OCI-LY7 (cell line): ENCODE data around the gene RHBDF1. TPM values are rescaled to one million over a fixed set of nuclear protein-coding genes. Genes with fewer than 3 reads are reported as not detected.

ENCODE experiments used
- BruUV-seq: library from RNA; stranded (reverse); fragments of 400-500 nt; replicated peaks from 2 replicates; lab custom pipeline; 2021; lab: Mats Ljungman, UMichigan
- CTCF ChIA-PET: fragments of 300-600 bp; sonication (Branson Sonifier 250); formaldehyde crosslinking; loops from one replicate; lab custom pipeline; 2022; ENCODE audit warnings: antibody characterized with exemption; ENCODE audit not compliant: unreplicated experiment; lab: Charles Lee
- POLR2A ChIA-PET: fragments of 300-600 bp; sonication (Branson Sonifier 250); formaldehyde crosslinking; loops from one replicate; lab custom pipeline; 2022; ENCODE audit warnings: antibody characterized with exemption; lab: Charles Lee
- DNase-seq: peaks from one replicate; pipeline ENCODE4 v3.0.0-alpha.2; 2015; ENCODE audit warnings: low spot score
- H2AFZ ChIP-seq: fragments of 200-600 bp; sonication (generic), shearing (Covaris generic); 2 replicates; pipeline ENCODE4 v1.6.1; 2014; ENCODE audit warnings: mild to moderate bottlenecking, antibody characterized with exemption, low read length, moderate library complexity
- H3K27ac ChIP-seq: fragments of 200-600 bp; sonication (generic); 2 replicates; pipeline ENCODE4 v1.5.1; 2014; ENCODE audit warnings: mixed run types, low read depth, mild to moderate bottlenecking, moderate library complexity, low read length, inconsistent platforms; ENCODE audit not compliant: poor library complexity, severe bottlenecking
- H3K36me3 ChIP-seq: fragments of 200-600 bp; sonication (generic); 2 replicates; pipeline ENCODE4 v1.6.1; 2014; ENCODE audit warnings: mild to moderate bottlenecking, antibody characterized with exemption, low read length, moderate library complexity, mixed read lengths; ENCODE audit not compliant: insufficient read depth
- H3K4me1 ChIP-seq: fragments of 200-600 bp; sonication (generic); 2 replicates; pipeline ENCODE4 v1.5.1; 2014; ENCODE audit warnings: mild to moderate bottlenecking, low read length; ENCODE audit not compliant: insufficient read depth, poor library complexity, severe bottlenecking
- H3K4me2 ChIP-seq: fragments of 200-600 bp; sonication (generic); 2 replicates; pipeline ENCODE4 v1.6.1; 2014; ENCODE audit warnings: mild to moderate bottlenecking, low read length
- H3K4me3 ChIP-seq: fragments of 200-600 bp; sonication (generic); 2 replicates; pipeline ENCODE4 v1.5.1; 2014; ENCODE audit warnings: mild to moderate bottlenecking, low read depth, low read length; ENCODE audit not compliant: poor library complexity, severe bottlenecking
- H3K79me2 ChIP-seq: fragments of 200-600 bp; sonication (generic); 2 replicates; pipeline ENCODE4 v1.6.1; 2016; ENCODE audit warnings: low read depth, mild to moderate bottlenecking, low read length, moderate library complexity, mixed read lengths; ENCODE audit not compliant: insufficient read depth
- H3K9me2 ChIP-seq: fragments of 200-600 bp; sonication (generic); 2 replicates; pipeline ENCODE4 v1.6.1; 2016; ENCODE audit warnings: mild to moderate bottlenecking, low read length, mixed read lengths; ENCODE audit not compliant: insufficient read depth
- H3K9me3 ChIP-seq: fragments of 200-600 bp; sonication (generic); 2 replicates; pipeline ENCODE4 v1.6.1; 2014; ENCODE audit warnings: mild to moderate bottlenecking, mixed run types, low read length, mixed read lengths
- H4K20me1 ChIP-seq: fragments of 200-600 bp; sonication (generic); 2 replicates; pipeline ENCODE4 v1.6.1; 2014; ENCODE audit warnings: mild to moderate bottlenecking, antibody characterized with exemption, low read length, moderate library complexity, mixed read lengths; ENCODE audit not compliant: insufficient read depth
- EZH2phosphoT487 ChIP-seq: fragments of 200-600 bp; sonication (generic); IDR thresholded peaks from 2 replicates; pipeline ENCODE4 v1.6.1; 2018; ENCODE audit warnings: low read depth, borderline replicate concordance, mild to moderate bottlenecking, mixed run types, antibody characterized with exemption, low read length, moderate library complexity, mixed read lengths
- intact Hi-C: fragments of 100-400 bp; cut with micrococcal nuclease; formaldehyde crosslinking; loops from one replicate; pipeline ENCODE4 v1.10.0; 2022; ENCODE audit not compliant: unreplicated experiment
- total RNA-seq, 2 experiments: library from RNA; depleted of rRNA in 1 of 2; stranded (reverse); fragments of >200 nt in 1 of 2; shearing (Covaris generic) in 1 of 2; gene quantifications; 2 replicates each; pipeline ENCODE4 v1.2.3, GENCODE V29; 2014 to 2022
- TF ChIP-seq, protein P1 (sequence below): fragments of 200-600 bp; sonication (generic); conservative IDR thresholded peaks from 2 replicates; pipeline ENCODE4 v1.5.1; 2014; ENCODE audit warnings: mild to moderate bottlenecking, antibody characterized with exemption, low read length, moderate library complexity, mixed read lengths

The RHBDF1 gene
- total RNA-seq, 2 experiments from 2014 or later: 0.13 to 0.68 TPM

DNA sequence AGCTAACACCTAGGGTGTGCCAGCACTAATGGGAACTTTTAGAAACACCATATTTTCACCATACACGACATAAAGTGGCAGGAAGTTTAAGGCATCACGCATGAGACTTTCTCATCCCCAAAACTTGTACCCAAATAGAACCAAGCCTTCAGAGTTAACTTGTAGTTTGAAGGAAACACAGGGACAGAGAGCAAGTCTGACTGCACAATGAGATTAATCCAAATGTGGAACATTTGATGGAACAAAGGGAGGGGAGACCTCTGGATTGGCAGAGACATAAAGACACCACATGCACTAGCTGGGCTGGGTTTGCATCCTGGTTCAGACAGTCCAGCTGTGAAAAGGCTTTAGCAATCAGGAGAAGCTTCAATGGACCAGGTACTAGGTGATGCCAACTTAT lies 41.9 kb upstream of the RHBDF1 start:
- TF ChIP-seq, protein P1, sequence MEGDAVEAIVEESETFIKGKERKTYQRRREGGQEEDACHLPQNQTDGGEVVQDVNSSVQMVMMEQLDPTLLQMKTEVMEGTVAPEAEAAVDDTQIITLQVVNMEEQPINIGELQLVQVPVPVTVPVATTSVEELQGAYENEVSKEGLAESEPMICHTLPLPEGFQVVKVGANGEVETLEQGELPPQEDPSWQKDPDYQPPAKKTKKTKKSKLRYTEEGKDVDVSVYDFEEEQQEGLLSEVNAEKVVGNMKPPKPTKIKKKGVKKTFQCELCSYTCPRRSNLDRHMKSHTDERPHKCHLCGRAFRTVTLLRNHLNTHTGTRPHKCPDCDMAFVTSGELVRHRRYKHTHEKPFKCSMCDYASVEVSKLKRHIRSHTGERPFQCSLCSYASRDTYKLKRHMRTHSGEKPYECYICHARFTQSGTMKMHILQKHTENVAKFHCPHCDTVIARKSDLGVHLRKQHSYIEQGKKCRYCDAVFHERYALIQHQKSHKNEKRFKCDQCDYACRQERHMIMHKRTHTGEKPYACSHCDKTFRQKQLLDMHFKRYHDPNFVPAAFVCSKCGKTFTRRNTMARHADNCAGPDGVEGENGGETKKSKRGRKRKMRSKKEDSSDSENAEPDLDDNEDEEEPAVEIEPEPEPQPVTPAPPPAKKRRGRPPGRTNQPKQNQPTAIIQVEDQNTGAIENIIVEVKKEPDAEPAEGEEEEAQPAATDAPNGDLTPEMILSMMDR: no peak
- TF ChIP-seq EZH2phosphoT487: no peak
- ChIA-PET CTCF (no interaction called here), POLR2A (interaction anchor here (0.5 kb wide), 1 partner anchor 108 kb away, joined by 7 read pairs; no protein-coding TSS in a partner anchor)
- Histone ChIP-seq H2AFZ (no peak overlapping the region), H3K36me3 (peaks cover 55% of the 10 kb centered on the region), H3K4me3 (no peak overlapping the region), H3K79me2 (no peaks in the 10 kb centered on the region), H3K9me2 (no peaks in the 10 kb centered on the region), H3K4me1 (no peaks in the 10 kb centered on the region), H3K27ac (no peak overlapping the region), H3K9me3 (no peaks in the 10 kb centered on the region), H3K4me2 (no peak overlapping the region), H4K20me1 (no peaks in the 10 kb centered on the region)
- intact Hi-C loops: no loop called here
- no TSS peak for BruUV-seq
- no peak for DNase-seq

DNA sequence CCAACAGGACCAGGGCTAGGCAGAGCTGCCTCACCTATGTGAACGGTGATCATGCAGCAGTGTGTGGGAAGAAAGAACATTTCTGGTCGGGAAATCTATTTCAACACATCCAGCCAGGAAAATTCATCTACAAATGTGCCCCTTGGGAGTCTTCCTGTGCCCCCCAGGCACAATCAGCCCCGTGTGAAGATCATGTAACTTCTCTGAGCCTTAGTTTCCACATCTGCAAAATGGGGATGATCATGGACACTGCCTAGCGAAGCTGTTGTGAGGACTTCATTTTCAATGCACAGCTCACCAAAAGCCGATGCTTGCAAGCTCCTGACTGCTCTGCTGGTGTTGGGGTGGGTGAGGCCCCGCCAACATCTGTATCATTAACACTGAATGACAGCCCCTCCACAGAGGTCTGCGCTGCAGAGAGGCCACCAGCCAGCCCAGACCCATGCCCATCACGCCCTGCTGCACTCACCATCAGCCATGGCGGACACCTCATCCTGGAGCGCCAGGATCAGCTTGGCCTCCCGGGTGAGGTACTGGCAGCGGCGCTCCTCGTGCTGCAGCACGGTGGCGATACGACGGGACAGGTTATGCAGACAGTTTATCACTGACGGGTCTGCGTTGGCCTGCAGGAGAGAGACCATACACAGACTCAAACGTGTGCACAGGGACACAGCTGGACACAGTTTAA lies 39.9 kb upstream of the RHBDF1 start:
- no peaks in the 10 kb centered on the region for H4K20me1 ChIP-seq
- no peak for DNase-seq
- peaks cover 50% of the 10 kb centered on the region for H3K36me3 ChIP-seq
- H3K79me2 ChIP-seq: no peaks in the 10 kb centered on the region
- POLR2A ChIA-PET: interaction anchor here (0.6 kb wide), 1 partner anchor 108 kb away, joined by 3 read pairs; no protein-coding TSS in a partner anchor
- H3K9me2 ChIP-seq: no peaks in the 10 kb centered on the region
- H3K4me2 ChIP-seq: no peak overlapping the region
- BruUV-seq: no TSS peak
- TF ChIP-seq EZH2phosphoT487: no peak
- TF ChIP-seq, protein P1: no peak
- CTCF ChIA-PET: no interaction called here
- no peak overlapping the region for H2AFZ ChIP-seq
- H3K4me3 ChIP-seq: no peak overlapping the region
- H3K4me1 ChIP-seq: no peaks in the 10 kb centered on the region
- no peak overlapping the region for H3K27ac ChIP-seq
- intact Hi-C loops: no loop called here
- no peaks in the 10 kb centered on the region for H3K9me3 ChIP-seq

DNA sequence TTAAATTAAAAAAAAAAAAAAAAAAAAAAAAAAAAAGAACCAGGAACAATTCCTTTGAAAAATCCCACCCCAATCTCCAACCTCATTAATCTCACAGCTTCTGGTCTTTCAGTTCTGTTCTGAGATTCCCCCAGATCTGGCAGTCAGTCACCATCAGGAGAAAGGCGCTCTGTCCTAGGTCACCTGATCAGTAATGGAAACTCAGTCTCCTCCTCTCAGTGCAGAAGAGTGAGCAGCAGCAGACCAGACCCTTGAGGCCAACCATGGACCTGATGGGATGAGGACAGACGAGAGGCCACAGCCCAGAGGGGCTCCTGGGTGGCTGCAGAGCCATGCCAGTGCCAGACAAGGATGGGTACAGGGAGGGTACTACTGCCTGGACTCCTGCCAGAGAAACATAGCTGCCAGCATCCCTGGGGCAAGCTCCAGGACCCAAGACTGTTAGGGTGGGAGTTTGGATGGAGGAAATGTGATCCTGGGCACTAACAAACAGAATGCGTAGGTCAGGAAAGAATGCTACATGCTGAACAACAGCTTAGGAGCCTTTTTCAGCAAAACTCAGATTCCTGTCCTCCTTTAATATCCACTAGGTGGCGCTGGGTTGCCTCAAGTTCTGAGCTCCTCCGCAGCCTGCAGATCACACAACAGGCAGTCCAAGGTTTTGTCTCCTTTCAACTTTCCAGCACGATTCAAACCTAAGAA lies 34.3 kb upstream of the RHBDF1 start:
- peak; percentile 81 for DNase-seq
- Histone ChIP-seq H3K4me3 (no peak overlapping the region), H3K9me3 (no peaks in the 10 kb centered on the region), H3K27ac (no peak overlapping the region), H3K4me2 (no peak overlapping the region), H3K4me1 (no peaks in the 10 kb centered on the region), H2AFZ (no peak overlapping the region), H4K20me1 (no peaks in the 10 kb centered on the region), H3K36me3 (peaks cover 33% of the 10 kb centered on the region), H3K9me2 (no peaks in the 10 kb centered on the region), H3K79me2 (no peaks in the 10 kb centered on the region)
- BruUV-seq: no TSS peak
- intact Hi-C loops: loop anchor here (1.0 to 2.0 kb wide), 3 partner anchors 77 to 256 kb away; no protein-coding TSS in a partner anchor
- ChIA-PET POLR2A (no interaction called here), CTCF (interaction anchor here (0.5 to 0.8 kb wide), 3 partner anchors 41 to 246 kb away, joined by 3 read pairs; partner anchors contain the start of gene AXIN1)
- TF ChIP-seq, protein P1: peak; percentile 89
- TF ChIP-seq EZH2phosphoT487: no peak
